Vagina (tissue), 2 donors: Measurements from ENCODE around the gene ZNF718.
"Not testable (repeated sequence)": the region's sequence is repeated elsewhere in the genome, so short reads cannot be mapped to it uniquely, and the experiment has no call there.

Experiments
- CTCF ChIP-seq, 3 experiments: fragments of 450-650 bp in 2 of 3; fragments of 200-600 bp in 1 of 3; sonication (generic) in 1 of 3; IDR thresholded peaks; one replicate each; pipeline ENCODE4 v1.5.1; 2017 to 2019; ENCODE audit warnings: antibody characterized with exemption in 3 of 3, mild to moderate bottlenecking in 2 of 3, moderate library complexity in 2 of 3
- POLR2A ChIP-seq, 2 donors: fragments of 450-650 bp; IDR thresholded peaks; one replicate each; pipeline ENCODE4 v1.6.1; 2017; ENCODE audit warnings: antibody characterized with exemption in 2 of 2, mild to moderate bottlenecking in 2 of 2, moderate library complexity in 2 of 2
- POLR2AphosphoS5 ChIP-seq, 2 donors: sonication (generic); formaldehyde crosslinking; IDR thresholded peaks; one replicate each; pipeline ENCODE4 v1.9.0; 2017; ENCODE audit warnings: antibody characterized with exemption in 2 of 2, mild to moderate bottlenecking in 2 of 2, low read depth in 1 of 2; ENCODE audit not compliant: insufficient read depth in 1 of 2

- not testable (repeated sequence) for TF ChIP-seq CTCF (IDR thresholded peaks at IDR 0.05); POLR2A (IDR thresholded peaks at IDR 0.05); POLR2AphosphoS5 (IDR thresholded peaks at IDR 0.05; ENCODE audit: insufficient read depth in 1 of 2, low read depth in 1 of 2)
Observed at GRCh38 chr4:202822-203221, 78.5 kb downstream of the ZNF718 start.
